Measurements from ENCODE around the gene SGMS1.

Gene SGMS1

DNA sequence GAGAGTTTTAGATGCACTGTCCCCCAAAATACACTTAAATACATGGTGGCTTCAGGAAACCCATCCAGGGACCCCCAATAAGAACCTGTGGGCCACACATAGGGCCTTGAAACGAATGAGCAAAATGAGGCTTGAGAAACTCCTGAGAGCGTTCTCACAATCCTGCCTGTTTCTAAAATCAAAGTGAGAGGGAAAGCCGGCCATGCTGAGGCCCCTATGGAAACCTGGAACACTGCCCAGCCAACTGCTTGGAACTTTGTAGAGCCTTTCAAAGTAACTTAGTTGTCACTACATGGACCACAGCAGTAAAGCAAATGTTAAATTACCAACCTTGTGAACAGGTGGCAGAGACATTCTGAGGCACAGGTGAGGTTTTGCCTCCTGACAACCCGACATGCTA, 13.4 kb downstream of the SGMS1 start:
- DNase-seq (ENCODE audit: low spot score): no peak

DNA sequence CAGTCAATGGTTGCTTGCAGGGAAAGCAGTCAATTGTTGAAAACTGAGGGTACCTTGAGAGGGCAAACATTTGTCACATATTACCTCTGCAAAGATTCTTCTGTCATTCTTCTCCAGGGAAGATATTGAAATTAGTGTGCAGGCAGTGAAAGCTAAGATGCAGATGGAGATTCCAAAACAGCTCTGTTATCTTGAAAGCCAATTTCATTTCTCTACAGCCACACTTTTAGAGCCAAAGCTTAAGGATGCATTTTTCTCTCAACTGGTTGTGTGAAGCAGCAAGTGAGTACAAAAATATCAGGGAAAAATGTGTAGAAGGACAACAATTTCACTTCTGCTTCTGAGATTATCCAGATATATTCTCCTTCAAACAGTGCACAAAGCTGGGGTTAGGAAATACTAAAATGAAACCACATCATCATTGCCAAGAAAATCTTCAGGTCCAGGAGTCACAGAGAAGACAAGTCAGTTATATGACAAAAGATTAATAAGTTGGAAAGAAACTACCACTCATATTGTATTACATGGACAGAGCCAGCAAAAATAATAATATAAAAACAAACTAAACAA, 16.3 kb downstream of the SGMS1 start:
- peak; percentile 23 for DNase-seq (ENCODE audit: low spot score)

GRCh38 chr10:50605951-50606270, 17.8 kb downstream of the SGMS1 start:
- no peak for DNase-seq (ENCODE audit: low spot score)

DNA sequence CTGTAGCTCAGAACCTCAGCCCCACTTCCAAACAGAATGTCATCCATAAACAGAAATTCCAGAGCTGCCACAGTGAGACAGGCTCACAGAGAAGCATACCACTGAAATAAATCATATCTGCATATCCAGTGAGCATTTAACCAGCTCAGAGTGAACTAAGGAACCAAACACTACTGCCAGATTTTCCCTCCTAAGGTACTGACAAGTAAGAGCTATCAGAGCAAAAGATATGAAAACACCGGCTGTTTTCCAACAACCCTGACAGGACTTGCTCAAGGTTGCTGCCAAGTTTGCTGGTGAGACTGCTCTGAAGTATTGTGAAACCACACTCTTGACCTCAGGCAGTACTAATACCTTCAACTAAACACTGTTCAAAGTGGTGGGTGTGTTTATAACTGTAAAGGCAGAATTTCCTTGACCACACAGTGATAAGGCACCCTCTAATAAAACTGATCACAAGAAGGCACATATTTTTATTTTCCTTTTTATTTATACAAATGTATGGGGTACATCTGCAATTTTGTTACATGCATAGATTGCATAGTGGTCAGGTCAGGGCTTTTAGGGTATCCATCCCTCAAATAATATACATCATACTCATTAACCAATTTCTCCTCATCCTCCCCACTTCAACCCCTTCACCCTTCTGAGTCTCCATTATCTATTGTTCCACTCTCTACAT, 18.3 kb downstream of the SGMS1 start:
- peak; percentile 76 for DNase-seq (ENCODE audit: low spot score)

GRCh38 chr10:50604809-50605208, 18.9 kb downstream of the SGMS1 start:
- DNase-seq (ENCODE audit: low spot score): no peak

- peak; percentile 49 for DNase-seq (ENCODE audit: low spot score)
Measured at GRCh38 chr10:50604049-50604640, 19.6 kb downstream of the SGMS1 start.

- DNase-seq (ENCODE audit: low spot score): no peak
Measured at GRCh38 chr10:50603151-50603850, 20.5 kb downstream of the SGMS1 start.

DNA sequence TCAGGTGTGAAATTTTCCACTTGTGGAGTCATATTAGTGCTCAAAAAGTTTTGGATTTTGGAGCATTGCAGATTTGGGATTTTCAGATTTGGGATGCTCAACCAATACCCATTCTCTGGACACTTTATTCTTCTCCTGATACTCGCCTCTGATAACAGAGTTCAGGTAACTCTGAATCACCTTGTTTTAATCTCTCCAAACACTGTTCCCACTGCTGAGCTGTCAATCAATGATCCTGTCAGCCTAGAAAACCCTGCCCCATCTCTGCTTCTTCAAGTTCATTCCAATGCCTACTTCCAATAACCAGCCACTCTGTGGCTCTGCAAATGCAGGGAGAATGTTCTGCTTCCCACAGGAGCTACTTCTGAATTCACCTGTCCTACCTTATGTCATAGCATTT, 21.8 kb downstream of the SGMS1 start:
- DNase-seq (ENCODE audit: low spot score): no peak

GRCh38 chr10:50600831-50601477, 22.8 kb downstream of the SGMS1 start:
- DNase-seq (ENCODE audit: low spot score): no peak

- no peak for DNase-seq (ENCODE audit: low spot score)
Measured at GRCh38 chr10:50600286-50600685, 23.5 kb downstream of the SGMS1 start.

GRCh38 chr10:50596897-50597296, 26.9 kb downstream of the SGMS1 start:
- DNase-seq (ENCODE audit: low spot score): no peak

GRCh38 chr10:50596456-50596855, 27.3 kb downstream of the SGMS1 start:
- DNase-seq (ENCODE audit: low spot score): no peak

GRCh38 chr10:50595785-50596184, 28.0 kb downstream of the SGMS1 start:
- DNase-seq (ENCODE audit: low spot score): no peak

DNA sequence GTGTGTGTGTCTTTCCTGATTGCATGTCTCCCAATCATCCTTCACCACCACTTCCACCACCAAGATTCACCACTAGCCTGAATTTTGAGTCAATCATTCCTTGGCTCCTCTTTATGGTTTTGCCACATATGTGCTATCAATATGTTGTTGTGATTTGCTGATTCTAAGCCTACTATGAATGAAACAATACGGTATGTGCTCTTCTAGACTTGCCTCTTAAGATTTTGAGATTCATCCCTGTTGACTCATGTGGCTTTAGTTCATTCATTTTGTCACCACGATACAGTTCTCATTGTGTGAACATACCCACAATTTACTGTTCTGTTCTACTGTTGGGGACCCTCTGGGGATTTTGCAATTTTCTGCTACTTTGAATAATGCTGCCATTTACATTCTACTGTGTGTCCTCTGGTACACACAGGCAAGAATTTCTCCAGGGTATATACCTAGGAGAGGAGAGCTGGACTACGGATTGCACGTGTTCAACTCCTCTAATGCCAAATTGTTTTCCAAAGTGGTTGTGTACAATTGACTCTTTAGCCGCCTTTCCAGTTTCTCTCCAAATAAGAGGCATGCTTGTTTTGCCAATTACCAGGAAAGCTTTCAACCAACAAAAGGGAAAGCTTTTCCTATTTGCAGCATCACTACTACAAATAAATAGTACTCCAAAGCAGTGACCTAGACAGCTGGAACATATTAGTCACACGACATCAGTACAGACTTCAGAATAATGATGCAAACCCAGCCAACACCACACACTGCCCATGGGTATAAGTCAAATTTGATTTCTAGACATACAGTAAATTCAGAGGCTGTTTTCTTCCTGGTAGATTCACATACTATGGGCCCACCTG, 30.0 kb downstream of the SGMS1 start:
- no peak for DNase-seq (ENCODE audit: low spot score)

- DNase-seq (ENCODE audit: low spot score): peak; percentile 83
Measured at GRCh38 chr10:50592961-50593418, 30.8 kb downstream of the SGMS1 start.

DNA sequence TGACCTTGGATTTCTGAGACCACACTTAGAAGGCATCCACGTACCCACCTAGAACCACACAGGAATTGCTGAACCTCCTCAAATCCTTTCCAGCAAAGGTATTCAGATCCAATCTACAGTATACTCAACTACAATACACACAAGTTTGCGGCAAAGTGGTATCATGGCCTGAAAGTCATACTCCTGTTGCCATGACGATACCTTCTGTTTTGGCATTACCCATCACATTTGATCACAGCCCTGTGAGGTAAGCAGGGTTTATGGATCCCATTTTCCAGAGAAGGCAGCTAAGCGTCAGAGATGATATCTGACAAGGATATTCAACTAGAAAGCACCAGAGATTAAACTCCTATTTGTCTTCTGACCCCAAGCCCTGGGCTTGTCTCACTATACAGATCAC, 32.8 kb downstream of the SGMS1 start:
- no peak for DNase-seq (ENCODE audit: low spot score)

DNA sequence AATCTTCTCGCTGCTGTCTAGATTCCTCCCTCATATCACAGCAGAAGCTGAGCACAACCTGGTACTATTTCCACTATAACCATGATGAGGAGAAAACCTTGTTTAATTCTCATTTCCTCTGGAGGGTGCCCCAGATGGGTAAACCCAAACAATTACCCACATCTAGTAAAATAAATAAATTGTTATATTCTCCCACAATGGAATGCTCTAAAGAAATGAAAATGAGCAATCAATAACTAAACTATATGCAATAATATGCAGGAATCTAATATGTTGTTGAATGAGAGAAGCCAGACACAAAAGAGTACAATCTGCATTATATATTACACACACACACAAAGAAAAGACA, 37.0 kb downstream of the SGMS1 start:
- no peak for DNase-seq (ENCODE audit: low spot score)

- no peak for DNase-seq (ENCODE audit: low spot score)
Measured at GRCh38 chr10:50585921-50586739, 37.6 kb downstream of the SGMS1 start.

GRCh38 chr10:50582766-50583762, 40.7 kb downstream of the SGMS1 start:
- DNase-seq (ENCODE audit: low spot score): peak; percentile 85

DNA sequence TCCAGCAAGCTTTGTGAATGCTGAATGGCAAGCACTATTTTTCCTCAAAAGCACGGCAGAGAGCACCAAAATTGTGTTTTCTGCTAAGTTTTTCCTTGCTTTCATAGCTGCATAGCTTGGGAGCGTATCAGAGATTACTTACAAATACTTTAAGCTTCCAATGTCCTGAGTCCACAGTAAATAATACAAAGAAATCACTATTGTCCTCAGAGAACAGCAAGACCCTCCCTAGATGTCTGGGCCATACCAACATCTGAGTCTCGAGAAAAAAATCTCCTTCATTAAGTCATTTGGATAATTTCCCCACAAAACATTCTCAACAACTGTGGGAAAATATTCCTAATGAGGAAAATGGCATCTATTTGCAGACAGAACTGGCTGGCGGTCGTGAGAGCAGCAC, 41.7 kb downstream of the SGMS1 start:
- DNase-seq (ENCODE audit: low spot score): no peak
